HS-5 (cell line): Measurements from ENCODE around the gene DCDC1.
"Not testable (repeated sequence)": the region's sequence is repeated elsewhere in the genome, so short reads cannot be mapped to it uniquely, and the experiment has no call there.

Source experiments
- DNase-seq: peaks from one replicate; pipeline ENCODE4 v3.0.0-alpha.2; 2012; ENCODE audit warnings: low read depth

The DCDC1 gene

DNA sequence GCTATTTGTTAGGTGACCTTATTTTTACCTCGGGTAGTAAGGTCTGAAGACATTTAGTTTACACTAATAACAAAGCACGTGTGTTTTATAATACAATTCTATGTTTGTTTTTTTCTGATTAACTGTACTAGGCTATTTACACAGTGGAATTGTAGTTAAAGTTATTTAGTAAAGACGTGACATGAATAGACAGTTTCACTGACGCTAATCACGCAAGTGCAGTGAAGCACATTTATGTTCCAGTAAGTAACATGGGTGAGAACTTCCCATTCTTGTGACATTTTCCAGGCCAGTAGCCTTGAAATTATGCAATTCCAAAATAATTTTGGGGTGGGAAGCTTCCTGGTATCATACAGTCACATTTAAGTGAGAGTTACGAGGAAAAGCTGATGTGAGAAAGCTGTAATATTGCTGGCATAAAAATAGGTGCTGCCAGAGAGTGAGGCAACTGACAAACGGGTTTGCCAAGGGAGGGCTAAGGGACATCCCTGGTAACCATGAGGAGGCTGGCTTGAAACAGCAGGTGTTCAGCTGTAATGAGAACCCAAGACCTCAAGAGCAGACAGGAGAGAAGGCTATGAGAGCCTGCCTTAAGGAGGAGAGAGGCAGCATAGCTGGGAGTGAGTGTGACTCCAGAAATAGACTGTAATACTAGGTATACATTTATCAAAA, 378.8 kb downstream of the DCDC1 start:
- DNase-seq = no peak

GRCh38 chr11:30987819-30988218, 381.7 kb downstream of the DCDC1 start:
- no peak for DNase-seq

GRCh38 chr11:30985536-30985935, 384.0 kb downstream of the DCDC1 start:
- no peak for DNase-seq

DNA sequence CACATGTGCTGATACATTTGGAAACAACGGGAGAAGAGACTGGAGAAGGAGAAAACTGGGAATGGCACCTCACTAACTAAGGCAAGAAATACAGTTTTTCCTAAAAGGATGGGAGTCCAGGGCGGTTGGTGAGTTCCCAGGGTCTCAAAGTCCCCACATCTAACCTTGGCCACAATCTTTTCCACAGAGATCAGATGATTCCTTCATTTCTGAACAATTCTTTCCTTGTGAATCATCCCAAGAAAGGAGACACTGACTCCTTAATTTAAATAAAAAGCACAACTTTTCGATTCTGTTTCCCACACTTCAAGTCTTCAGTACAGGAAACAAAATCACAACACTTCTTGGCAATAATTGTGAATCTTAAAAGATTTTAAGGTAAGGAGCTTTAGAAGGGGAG, 384.7 kb downstream of the DCDC1 start:
- peak; percentile 24 for DNase-seq

GRCh38 chr11:30984442-30984816, 385.1 kb downstream of the DCDC1 start:
- peak; percentile 49 for DNase-seq

DNA sequence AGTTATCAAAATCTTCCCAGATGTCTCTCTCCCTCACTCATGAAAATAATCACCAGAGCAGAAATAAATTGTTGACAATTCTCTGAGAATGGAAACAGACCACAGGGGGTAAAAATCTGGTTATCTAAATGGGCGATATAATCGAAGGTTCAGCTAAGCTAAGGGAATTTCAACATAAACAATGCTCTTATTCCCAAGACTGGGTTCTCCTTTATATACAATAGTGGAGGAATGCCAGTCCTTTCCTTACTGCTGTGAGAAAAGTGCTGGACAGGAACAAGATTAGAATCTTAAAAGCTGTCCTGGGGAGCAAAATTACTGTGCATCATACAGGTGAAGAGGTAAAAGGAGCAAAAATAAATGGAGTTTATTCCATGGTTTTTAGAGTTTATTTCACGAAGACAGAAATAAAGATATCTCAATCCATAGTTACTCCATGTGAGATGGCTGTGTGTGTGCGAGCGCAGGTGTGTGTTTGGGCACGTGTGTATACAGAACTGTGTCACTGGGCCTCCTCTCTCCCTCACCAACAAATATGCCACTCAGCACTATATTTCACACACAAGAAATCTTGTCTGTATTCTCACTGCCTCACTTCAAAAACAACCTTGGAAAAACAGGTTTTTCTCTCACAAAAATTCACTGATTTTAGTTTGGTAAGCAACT, 385.6 kb downstream of the DCDC1 start:
- no peak for DNase-seq

DNA sequence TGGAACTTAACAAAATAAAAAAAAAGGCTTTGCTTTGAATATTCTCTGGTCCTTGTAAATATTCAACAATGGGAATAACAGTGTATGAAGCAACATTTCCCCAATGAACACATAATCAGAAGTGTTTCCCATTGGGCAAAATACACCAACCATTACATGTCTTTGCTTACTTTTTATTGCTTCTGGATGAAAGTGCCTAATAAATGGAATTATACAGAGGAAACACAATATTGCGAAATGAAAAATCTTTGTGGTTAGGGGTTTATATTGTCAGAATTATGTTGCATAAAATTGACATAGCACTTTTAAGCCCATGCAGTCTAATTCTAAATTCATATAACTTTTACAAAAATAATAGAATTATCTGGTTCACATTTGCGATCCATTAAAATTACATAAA, 386.4 kb downstream of the DCDC1 start:
- no peak for DNase-seq

DNA sequence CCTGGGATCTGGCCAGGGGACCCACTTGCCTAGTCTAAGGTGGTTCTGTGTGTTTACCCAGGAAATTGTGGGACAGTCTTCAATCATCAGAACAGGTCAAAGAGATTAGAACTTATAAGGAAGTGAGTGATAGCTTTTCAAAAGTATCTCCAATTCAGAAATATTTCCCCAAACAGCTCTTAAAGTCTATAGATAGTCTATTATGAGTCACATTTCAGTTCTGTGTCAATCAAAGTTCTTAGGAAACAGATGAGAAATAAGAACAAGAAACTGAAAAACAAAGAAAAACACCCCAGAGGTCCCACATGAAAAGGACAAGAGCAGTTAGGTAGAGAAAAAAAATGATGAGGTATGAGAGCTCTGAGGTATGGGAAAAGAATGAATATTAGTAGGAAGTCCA, 402.0 kb downstream of the DCDC1 start:
- DNase-seq = no peak

- DNase-seq = no peak
Measured at GRCh38 chr11:30960387-30960992, 409.0 kb downstream of the DCDC1 start.

DNA sequence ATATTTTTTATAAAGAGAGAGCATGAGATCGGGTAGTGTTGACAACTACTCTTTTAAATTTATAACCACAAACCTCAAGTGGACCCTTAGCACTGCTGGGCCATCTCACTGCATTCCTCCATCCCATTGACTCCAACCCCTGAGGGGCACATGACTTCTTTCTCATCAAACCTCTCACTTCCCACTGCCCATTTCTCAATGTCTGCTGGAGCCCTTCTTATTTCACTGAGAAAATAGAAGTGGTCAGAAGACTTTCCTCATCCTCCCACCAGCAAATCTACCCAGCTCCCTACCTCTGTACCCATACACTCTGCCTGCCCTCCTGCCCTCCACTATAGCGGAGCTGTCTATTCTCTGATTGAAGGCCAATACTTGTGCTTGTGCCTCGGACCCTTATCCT, 412.8 kb downstream of the DCDC1 start:
- DNase-seq = no peak

- DNase-seq = no peak
Measured at GRCh38 chr11:30949838-30950237, 419.7 kb downstream of the DCDC1 start.

DNA sequence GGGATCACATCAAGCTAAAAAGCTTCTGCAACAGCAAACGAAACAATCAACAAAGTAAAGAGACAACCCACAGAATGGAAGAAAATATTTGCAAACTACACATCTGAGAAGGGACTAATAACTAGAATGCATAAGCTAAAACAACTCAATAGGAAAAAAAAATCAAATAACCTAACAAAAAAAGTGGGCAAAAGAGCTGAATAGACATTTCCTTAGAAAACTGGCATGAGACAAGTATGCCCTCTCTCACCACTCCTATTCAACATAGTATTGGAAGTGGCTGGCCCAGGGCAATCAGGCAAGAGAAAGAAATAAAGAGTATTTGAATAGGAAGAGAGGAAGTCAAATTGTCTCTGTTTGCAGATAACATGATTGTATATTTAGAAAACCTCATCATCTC, 421.8 kb downstream of the DCDC1 start:
- DNase-seq = not testable (repeated sequence)

DNA sequence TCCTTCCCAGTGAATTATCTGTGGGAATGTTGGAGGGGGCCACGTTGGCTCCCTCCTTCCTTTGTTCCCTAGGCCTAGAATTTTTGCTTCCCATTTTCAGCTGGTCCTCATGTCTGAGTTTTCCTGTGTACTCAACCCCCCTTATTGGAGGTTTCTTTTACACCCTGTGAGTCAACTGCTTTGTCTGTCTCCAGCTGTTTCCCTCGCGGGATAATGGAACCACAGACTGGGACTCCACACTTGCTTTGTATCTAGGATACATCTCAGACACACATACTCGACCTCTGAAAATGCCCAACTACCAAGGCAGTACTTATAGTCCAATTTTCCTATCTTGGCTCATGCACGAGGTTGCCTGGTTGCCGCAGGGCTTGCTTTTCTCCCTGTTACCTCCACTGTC, 430.7 kb downstream of the DCDC1 start:
- DNase-seq = no peak

DNA sequence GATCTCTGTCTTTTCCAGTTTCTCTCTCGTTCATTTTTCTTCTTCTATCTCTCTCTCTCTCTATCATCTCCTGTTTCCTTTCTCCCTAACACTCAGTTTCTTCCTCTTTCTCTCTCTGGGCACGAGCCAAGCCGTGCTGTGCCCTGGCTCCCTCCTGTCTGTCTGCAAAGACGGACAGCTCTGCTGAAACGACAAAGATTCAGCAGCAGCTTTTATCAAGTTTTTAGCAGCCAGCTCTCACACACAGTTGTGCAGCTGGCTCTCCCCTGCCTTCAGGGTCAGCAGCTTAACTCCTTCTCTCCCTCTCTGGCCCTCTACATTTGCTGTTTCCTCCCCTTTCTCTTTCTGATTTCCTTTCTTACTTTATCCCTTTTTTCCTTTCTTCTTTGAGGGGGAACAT, 431.4 kb downstream of the DCDC1 start:
- DNase-seq = no peak

DNA sequence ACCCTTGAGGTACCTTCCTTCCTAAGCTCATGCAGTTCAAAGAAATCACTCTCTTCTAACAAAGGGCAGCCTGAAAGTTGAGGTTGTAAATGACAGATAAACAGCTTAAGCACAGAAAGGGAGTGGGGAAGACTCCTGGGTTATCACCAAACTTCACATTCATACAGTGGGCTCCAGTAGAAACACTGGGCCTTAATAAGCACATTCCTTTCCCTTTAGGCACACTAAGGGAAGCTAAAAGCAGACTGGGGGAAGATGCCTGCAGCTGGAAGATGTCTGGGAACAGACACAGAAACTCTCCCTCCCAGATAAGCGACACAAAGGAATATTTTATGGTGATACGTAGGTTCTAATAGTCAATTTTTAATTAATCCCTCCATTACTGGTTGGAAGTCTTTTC, 433.0 kb downstream of the DCDC1 start:
- no peak for DNase-seq

- DNase-seq = no peak
Measured at GRCh38 chr11:30935861-30936260, 433.7 kb downstream of the DCDC1 start.

- DNase-seq = no peak
Measured at GRCh38 chr11:30926130-30926529, 443.4 kb downstream of the DCDC1 start.

DNA sequence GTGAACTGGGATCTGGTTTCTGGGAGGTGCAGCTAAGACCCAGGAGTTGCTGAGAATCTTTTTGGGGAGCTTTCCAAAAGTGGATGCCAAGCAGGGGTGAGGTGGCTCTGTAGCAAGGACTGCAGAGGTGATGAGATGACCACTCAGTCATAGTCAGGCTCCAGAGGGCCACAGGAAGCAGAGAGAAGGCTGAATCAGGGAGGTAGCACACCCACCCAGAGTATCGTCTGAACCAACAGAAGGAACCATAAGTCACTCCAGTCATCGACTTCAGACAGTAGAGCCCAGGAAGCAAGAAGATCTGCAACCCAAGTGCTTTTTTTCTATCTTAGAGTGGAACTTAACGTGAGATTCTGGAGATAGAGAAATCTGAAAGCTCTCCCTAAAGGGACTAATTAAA, 447.7 kb downstream of the DCDC1 start:
- DNase-seq = no peak

DNA sequence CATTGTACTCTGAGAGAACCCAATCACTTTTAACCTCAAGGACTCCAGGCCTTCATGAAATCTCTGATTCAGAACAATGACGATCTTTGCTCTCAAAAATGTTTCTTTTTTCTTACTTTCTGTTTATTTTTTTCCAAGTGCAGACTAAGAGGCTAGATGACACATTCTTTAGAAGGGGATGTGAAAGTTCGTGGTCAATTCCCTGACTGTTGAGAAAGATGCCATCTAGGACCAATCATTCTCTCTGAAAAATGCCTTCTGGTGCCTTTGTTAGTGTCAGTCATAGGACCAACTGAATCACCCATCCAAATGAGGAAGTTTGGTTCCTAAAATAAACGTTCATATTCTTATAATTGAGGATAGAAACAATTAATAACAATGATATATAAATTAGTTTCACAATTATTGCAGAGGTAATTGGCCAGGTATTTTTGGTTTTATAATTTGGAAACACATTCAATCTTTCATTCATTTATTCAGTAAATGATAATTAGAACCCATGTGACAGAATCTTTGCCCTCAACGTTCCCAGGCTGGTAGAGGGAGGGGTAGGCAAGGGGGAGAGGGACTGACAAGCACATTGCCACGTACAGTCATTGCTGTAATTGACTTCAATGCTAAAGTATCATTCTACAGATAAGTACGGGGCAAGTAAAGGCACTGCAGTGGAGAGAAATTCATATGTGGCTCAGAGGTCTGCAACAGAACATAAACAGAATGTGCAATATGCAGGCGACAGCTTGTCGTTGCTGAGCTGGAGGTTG, 450.0 kb downstream of the DCDC1 start:
- peak; percentile 46 for DNase-seq

- DNase-seq = peak; percentile 42
Measured at GRCh38 chr11:30917859-30918478, 451.6 kb downstream of the DCDC1 start.

DNA sequence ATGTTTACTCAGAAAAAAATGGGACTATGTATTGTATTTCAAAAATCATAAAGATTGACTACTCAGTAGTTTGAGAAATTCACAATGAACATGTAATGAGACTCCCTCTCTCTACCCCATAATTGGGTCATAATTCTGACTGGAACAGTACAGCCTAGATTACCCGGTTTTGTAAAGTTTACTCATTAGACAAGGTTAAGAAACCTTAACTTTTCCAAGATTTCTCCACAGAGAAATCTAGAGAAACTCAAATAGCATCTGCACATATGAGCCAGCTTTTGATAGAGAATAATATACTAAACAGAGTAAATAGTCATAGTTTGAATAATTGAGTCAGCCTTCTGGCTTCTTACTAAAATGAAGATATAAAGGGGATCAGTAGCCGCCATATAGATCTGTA, 452.3 kb downstream of the DCDC1 start:
- DNase-seq = no peak

DNA sequence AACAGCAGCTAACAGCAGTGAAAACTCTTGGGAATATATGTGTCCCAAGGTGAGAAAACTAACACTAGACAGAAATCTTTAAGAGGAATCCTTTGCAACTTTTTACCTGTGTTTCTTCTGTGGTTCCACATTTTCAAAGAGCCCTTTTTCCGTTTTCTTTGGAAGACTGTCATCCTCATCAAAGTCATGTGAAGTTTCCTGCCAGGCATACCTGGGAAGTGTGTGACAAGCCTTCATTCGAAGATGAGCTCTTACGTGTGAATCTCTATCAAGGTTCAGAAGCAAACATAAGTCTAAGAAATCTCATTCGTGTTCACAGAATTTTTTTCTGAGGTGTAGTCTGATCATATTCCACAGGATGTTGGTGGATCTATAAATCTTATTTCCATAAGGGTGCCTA, 452.8 kb downstream of the DCDC1 start:
- DNase-seq = no peak
